ENCODE measurements around the gene SYCN. TPM values are rescaled to one million over a fixed set of nuclear protein-coding genes. Genes with fewer than 3 reads are reported as not detected.
"Not testable (repeated sequence)": the region's sequence is repeated elsewhere in the genome, so short reads cannot be mapped to it uniquely, and the experiment has no call there.

Gene SYCN, protein sequence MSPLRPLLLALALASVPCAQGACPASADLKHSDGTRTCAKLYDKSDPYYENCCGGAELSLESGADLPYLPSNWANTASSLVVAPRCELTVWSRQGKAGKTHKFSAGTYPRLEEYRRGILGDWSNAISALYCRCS
- polyA plus RNA-seq (ENCODE audit: insufficient read length in 12 of 12), result not detected
- long read RNA-seq, donor 1, result 0 reads
- long read RNA-seq, donor 2, result 0 reads
- long read RNA-seq, donor 3, result 0 reads
- long read RNA-seq, donor 4, result 0 reads
- long read RNA-seq, donor 5, result 0 reads
- long read RNA-seq, donor 6, result 0 reads
- long read RNA-seq, donor 7, result 0 reads
- long read RNA-seq, donor 8, result 0 reads
- long read RNA-seq, donor 9, result 0 reads
- long read RNA-seq, donor 10, result 0 reads
- long read RNA-seq, donor 11, result 0 reads

- DNase-seq, result no peak
Observed at GRCh38 chr19:39203372-39204341, at the start of gene SYCN. TSS of gene SYCN (minus strand) at chr19:39204263. CDS start at chr19:39204254, 9 bp downstream.

DNA sequence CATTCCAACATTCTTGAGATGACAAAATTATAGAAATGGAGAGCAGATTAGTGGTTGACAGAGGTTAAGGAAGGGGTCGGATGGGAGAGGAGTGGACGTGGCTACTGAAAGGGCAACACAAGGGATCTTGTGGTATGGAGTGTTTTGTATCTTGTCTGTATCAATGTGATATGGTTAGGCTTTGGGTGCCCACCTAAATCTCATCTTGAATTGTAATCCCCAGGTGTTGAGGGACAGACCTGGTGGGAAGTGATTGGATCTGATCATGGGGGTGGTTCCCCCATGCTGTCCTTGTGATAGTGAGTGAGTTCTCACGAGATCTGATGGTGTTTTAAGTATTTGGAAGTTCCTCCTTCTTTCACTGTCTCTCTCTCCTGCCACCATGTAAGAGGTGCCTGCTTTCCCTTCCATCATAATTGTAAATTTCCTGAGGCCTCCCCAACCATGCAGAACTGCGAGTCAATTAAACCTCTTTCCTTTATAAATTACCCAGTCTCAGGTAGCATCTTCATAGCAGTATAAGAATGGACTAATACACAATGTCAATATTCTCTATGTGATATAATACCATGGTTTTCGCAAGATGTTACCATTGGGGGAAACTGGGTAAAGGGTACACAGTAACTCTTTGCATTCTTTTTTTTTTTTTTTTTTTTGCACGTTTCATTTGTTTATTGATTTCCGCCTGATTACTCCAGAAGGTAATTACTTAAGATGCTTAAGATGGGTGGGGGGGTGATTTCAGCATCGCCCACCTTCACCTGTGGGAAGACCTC lies 49.5 kb upstream of the SYCN start:
- DNase-seq, result no peak

DNA sequence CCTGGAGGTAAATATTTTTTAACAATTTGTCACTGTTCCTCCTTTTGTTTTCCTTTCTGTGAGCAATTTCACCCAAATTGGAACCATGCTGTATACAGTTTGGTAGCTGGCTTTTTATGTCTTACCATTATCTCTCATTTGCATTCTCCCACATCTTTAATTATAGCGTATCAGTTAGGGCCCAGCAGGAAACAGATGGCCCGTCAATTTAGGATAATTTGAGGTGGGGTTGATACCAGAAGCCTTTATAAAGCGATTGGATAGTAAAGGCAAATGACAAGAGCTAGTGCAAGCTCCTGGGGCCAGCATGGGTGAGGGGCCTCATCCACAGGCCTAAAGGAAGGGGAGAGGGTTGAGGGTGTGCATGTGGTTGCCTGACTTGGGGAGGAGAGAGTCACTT lies 48.4 kb upstream of the SYCN start:
- DNase-seq, result no peak

DNA sequence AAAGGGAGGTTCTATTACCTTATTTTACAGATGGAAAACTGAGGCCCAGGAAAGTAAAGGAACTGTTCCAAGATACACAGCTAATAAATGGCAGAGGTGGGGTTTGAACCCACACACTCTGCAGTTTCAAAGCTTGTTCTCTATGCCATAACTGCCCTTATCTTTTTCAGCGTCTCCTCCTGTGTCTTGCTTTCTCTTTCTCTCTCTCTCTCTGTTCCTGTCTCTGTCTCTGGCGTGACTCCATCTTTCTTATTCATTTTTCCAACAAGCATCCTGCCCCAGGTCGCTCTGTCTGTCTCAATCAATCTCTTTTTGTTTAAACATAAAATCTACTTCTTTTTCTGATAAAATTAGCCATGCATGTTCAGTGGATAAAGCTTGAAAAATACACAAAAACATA lies 47.8 kb upstream of the SYCN start:
- no peak for DNase-seq

DNA sequence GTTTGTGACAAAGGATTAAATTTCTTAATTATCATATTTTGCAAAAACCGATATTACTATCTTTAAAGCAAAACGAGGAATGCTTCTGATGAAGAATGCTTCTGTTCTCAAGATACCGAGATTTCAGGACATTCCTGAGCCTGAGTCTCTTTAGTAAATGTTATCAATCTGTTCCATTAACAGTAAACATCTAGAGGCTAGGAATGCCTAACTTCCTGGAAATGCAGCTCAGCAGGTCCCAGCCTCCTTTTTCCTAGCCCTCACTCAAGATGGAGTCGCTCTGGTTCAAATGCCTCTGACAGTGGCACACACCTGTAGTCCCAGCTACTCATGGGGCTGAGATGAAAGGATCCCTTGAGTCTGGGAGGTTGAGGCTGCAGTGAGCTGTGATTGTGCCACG lies 47.0 kb upstream of the SYCN start:
- no peak for DNase-seq

DNA sequence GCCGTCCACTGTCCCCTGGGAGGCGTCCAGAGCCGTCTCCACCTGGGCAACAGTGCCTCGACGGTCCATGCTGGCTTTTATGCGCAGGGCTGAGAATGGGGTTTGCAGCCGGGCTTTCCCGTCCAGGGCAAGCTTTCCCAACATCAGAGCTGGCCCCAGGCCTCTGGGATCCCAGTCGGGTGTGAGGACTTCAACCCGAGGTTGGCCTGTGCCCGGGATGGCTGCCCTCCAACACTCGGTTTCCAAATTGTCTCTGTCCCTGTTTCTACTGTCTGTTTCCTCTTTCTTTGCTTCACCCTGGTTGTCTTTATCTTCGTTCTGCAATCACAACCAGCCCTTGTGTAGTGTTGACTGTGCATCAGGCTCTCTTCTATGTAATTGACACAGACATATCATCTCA lies 44.7 kb upstream of the SYCN start, which contains the start of gene IFNL4:
Gene IFNL4, minus strand, starts transcription at position 51 of the 400 bp plus-strand sequence.
- DNase-seq, result no peak

GRCh38 chr19:39247701-39248664 lies 43.9 kb upstream of the SYCN start:
- no peak for DNase-seq

DNA sequence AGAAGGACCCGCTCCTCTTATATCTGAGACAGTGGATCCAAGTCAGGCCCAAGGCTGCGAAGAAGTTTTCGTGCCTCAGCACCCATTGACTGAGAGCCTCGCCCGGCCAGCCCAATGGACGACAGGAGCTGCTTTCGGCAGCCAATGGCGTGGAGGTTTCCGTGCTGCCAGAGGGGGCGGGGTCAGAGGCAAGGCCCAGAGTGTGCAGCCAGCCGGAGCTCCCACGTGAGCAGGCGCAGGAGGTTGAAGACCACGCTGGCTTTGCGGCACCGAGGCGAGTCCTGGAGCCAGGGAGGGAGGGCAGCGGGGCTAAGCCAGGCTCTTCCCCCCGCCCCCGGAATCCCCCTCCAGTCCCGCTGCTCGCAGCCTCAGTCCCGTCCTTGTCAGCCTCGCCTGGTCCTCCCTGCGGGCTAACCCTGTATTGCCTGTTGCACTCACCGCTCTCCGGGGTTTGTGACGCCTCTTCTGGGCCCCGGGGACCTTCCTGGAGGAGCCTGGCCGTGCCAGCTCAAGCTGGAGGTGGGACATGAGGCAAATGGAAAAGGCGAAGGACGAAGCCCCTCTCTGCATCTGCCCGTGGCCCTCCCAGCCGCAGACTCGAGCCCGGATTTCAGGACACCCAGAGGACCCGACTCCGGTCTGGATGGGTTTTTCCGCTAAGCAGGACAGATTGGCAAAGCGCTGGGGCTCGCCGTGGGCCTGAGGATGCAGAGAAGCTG lies 43.0 kb upstream of the SYCN start:
- DNase-seq, result no peak

- not testable (repeated sequence) for DNase-seq
Observed at GRCh38 chr19:39245166-39245565, 41.1 kb upstream of the SYCN start.

DNA sequence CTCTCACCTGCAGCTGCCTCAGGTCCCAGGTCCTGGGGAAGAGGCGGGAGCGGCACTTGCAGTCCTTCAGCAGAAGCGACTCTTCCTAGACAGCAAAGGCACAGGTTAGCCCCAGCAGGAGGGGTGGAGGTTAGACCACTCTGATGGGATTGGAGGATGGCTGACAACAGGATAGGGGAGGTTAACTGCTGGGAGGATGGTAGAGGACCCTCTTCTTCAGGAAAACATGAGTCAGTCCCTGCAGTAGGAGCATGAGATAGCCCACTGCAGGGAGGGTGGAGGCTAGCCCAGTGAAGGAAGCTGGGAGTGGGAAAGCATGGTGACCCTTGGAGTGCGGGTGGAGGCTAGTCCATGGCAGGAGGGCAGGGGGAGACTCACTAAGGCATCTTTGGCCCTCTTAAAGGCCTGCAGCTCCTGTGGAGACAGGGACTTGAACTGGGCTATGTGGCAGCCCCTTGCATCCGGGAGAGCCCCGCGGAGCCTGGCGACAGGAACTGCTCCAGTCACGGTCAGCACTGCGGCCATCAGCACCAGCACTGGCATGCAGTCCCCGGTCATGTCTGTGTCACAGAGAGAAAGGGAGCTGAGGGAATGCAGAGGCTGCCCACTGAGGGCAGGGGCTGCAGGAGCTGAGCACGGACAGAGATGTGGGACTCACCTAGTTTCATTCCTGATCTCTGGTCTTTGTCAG lies 40.5 kb upstream of the SYCN start, which contains the start of gene IFNL3:
Gene IFNL3, minus strand, starts transcription at position 597 of the 691 bp plus-strand sequence. Its CDS starts 39 bp downstream, at position 558.
- DNase-seq, result not testable (repeated sequence)

- not testable (repeated sequence) for DNase-seq
Observed at GRCh38 chr19:39243741-39244140, 39.7 kb upstream of the SYCN start.

- DNase-seq, result no peak
Observed at GRCh38 chr19:39240421-39240820, 36.4 kb upstream of the SYCN start.

GRCh38 chr19:39238944-39239343 lies 34.9 kb upstream of the SYCN start:
- no peak for DNase-seq

GRCh38 chr19:39238209-39238608 lies 34.1 kb upstream of the SYCN start:
- no peak for DNase-seq

- no peak for DNase-seq
Observed at GRCh38 chr19:39237200-39238184, 33.4 kb upstream of the SYCN start.

DNA sequence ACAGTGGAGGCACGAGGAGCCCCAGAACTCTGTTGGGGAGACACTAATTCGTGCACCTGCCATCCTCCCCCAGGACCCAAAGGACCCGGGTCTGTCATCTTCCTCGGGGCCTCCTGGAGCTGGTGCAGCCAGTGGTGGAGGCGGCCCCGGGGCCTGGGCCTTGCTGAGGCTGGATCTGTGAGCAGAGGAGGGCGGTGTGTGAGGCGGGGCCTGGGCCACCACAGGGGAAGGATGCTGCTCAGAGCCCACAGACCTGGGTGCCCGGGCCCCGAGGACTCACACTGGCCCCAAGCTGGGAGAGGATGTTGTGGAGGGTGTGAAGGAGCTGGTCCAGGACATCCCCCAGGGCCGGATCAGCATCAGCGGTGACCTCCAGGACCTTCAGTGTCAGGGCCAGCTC lies 32.5 kb upstream of the SYCN start:
- DNase-seq, result no peak

GRCh38 chr19:39232708-39233107 lies 28.6 kb upstream of the SYCN start:
- no peak for DNase-seq
